ENCODE measurements around the gene DYNC1LI1. TPM values are rescaled to one million over a fixed set of nuclear protein-coding genes. Genes with fewer than 3 reads are reported as not detected.

The DYNC1LI1 gene
- total RNA-seq, 1 experiment from 2014 or later, result 42.8 TPM

DNA sequence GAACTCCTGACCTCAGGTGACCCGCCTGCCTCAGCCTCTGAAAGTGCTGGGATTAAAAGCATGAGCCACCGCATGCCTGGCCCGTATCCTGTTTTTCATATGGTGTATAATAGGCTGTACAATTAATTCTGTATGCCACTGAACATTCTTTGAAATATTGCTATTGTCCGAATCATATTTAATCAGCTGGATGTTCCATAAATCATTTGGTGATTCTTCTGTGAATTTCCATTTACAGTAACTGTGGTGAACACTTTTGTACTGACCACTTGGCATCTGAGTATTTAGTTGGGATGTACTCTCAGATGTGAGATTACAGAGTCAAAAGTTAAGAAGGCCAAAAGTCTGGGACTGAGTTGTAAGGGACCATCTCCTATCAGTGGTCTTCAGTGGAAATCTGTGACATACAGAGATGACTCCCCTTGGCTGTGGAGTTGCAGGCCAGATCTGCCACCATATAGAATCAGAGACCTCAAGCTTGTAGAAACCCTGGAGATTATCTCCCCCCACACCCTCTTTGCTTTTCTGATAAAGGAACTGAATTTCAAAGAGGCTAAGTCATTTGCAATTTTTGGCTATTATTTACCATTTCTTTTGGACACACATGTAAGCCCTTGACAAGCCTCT, 25.7 kb upstream of the DYNC1LI1 start:
- CTCF ChIA-PET, result no interaction called here
- H3K4me1 Mint-ChIP-seq, result peaks cover 38% of the 10 kb centered on the region
- no peak for DNase-seq (ENCODE audit: low spot score)
- H3K9me3 Mint-ChIP-seq, result no peaks in the 10 kb centered on the region
- ATAC-seq, result no peak
- no peak overlapping the region for H3K4me3 Mint-ChIP-seq
- TF ChIP-seq ZNF219 (CRISPR knock-in tag; IDR thresholded peaks at IDR 0.05; ENCODE audit: borderline replicate concordance) (no peak), ZNF416 (CRISPR knock-in tag; IDR thresholded peaks at IDR 0.05) (no peak), ATF1 (CRISPR knock-in tag; IDR thresholded peaks at IDR 0.05) (no peak), SP1 (CRISPR knock-in tag; conservative IDR thresholded peaks at IDR 0.05) (no peak), SMAD3 (CRISPR knock-in tag; IDR thresholded peaks at IDR 0.05; ENCODE audit: borderline replicate concordance) (no peak), ZNF263 (CRISPR knock-in tag; IDR thresholded peaks at IDR 0.05; ENCODE audit: low read depth) (no peak), FOXJ3 (CRISPR knock-in tag; IDR thresholded peaks at IDR 0.05; ENCODE audit: borderline replicate concordance) (no peak), CREB1 (CRISPR knock-in tag; IDR thresholded peaks at IDR 0.05) (no peak), ETV6 (CRISPR knock-in tag; IDR thresholded peaks at IDR 0.05) (no peak)
- TF ChIP-seq, protein P1, sequence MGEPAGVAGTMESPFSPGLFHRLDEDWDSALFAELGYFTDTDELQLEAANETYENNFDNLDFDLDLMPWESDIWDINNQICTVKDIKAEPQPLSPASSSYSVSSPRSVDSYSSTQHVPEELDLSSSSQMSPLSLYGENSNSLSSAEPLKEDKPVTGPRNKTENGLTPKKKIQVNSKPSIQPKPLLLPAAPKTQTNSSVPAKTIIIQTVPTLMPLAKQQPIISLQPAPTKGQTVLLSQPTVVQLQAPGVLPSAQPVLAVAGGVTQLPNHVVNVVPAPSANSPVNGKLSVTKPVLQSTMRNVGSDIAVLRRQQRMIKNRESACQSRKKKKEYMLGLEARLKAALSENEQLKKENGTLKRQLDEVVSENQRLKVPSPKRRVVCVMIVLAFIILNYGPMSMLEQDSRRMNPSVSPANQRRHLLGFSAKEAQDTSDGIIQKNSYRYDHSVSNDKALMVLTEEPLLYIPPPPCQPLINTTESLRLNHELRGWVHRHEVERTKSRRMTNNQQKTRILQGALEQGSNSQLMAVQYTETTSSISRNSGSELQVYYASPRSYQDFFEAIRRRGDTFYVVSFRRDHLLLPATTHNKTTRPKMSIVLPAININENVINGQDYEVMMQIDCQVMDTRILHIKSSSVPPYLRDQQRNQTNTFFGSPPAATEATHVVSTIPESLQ (CRISPR knock-in tag; IDR thresholded peaks at IDR 0.05), result no peak
- H3K27ac Mint-ChIP-seq, result no peak overlapping the region
- peaks cover 27% of the 10 kb centered on the region for H3K27me3 Mint-ChIP-seq (ENCODE audit: low read depth)
- POLR2A ChIA-PET, result no interaction called here
- no peaks in the 10 kb centered on the region for H3K36me3 Mint-ChIP-seq

DNA sequence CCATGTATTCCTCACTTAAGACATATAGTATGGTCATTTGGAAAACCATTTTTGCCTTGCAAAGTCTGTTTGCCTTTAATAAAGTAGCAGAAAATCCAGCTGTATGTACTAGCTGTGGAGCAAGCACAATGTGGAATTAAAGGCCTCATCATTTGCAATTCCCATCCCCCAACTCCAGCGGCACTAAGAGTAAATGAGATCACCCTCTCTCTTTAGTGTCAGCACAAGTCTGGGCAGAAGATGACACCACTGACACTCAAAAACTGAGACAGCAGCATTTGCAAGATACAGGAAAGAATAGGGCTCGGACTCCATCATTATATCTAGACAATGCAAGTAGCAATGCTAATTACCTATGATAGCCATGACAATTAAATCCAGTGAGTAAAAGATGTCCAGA, 24.7 kb upstream of the DYNC1LI1 start:
- Mint-ChIP-seq H3K9me3 (no peaks in the 10 kb centered on the region), H3K4me3 (no peak overlapping the region), H3K27me3 (ENCODE audit: low read depth) (peaks cover 38% of the 10 kb centered on the region), H3K27ac (no peak overlapping the region), H3K4me1 (peaks cover 43% of the 10 kb centered on the region), H3K36me3 (no peaks in the 10 kb centered on the region)
- DNase-seq (ENCODE audit: low spot score) (no peak), ATAC-seq (no peak)
- ChIA-PET POLR2A (no interaction called here), CTCF (no interaction called here)
- TF ChIP-seq ZNF138 (CRISPR knock-in tag; conservative IDR thresholded peaks at IDR 0.05), result no peak
- TF ChIP-seq, protein P2, sequence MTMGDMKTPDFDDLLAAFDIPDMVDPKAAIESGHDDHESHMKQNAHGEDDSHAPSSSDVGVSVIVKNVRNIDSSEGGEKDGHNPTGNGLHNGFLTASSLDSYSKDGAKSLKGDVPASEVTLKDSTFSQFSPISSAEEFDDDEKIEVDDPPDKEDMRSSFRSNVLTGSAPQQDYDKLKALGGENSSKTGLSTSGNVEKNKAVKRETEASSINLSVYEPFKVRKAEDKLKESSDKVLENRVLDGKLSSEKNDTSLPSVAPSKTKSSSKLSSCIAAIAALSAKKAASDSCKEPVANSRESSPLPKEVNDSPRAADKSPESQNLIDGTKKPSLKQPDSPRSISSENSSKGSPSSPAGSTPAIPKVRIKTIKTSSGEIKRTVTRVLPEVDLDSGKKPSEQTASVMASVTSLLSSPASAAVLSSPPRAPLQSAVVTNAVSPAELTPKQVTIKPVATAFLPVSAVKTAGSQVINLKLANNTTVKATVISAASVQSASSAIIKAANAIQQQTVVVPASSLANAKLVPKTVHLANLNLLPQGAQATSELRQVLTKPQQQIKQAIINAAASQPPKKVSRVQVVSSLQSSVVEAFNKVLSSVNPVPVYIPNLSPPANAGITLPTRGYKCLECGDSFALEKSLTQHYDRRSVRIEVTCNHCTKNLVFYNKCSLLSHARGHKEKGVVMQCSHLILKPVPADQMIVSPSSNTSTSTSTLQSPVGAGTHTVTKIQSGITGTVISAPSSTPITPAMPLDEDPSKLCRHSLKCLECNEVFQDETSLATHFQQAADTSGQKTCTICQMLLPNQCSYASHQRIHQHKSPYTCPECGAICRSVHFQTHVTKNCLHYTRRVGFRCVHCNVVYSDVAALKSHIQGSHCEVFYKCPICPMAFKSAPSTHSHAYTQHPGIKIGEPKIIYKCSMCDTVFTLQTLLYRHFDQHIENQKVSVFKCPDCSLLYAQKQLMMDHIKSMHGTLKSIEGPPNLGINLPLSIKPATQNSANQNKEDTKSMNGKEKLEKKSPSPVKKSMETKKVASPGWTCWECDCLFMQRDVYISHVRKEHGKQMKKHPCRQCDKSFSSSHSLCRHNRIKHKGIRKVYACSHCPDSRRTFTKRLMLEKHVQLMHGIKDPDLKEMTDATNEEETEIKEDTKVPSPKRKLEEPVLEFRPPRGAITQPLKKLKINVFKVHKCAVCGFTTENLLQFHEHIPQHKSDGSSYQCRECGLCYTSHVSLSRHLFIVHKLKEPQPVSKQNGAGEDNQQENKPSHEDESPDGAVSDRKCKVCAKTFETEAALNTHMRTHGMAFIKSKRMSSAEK (CRISPR knock-in tag; IDR thresholded peaks at IDR 0.05; ENCODE audit: borderline replicate concordance), result no peak
- TF ChIP-seq, protein P3, sequence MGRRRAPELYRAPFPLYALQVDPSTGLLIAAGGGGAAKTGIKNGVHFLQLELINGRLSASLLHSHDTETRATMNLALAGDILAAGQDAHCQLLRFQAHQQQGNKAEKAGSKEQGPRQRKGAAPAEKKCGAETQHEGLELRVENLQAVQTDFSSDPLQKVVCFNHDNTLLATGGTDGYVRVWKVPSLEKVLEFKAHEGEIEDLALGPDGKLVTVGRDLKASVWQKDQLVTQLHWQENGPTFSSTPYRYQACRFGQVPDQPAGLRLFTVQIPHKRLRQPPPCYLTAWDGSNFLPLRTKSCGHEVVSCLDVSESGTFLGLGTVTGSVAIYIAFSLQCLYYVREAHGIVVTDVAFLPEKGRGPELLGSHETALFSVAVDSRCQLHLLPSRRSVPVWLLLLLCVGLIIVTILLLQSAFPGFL (CRISPR knock-in tag; IDR thresholded peaks at IDR 0.05; ENCODE audit: borderline replicate concordance), result no peak
- no peak for TF ChIP-seq ETV6 (CRISPR knock-in tag; IDR thresholded peaks at IDR 0.05)
- TF ChIP-seq, protein P4, sequence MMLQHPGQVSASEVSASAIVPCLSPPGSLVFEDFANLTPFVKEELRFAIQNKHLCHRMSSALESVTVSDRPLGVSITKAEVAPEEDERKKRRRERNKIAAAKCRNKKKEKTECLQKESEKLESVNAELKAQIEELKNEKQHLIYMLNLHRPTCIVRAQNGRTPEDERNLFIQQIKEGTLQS (CRISPR knock-in tag; conservative IDR thresholded peaks at IDR 0.05), result no peak
- TF ChIP-seq NFATC4 (CRISPR knock-in tag; IDR thresholded peaks at IDR 0.05), result no peak
- TF ChIP-seq IRF2 (CRISPR knock-in tag; IDR thresholded peaks at IDR 0.05; ENCODE audit: borderline replicate concordance, low read depth), result no peak
- TF ChIP-seq, protein P5, sequence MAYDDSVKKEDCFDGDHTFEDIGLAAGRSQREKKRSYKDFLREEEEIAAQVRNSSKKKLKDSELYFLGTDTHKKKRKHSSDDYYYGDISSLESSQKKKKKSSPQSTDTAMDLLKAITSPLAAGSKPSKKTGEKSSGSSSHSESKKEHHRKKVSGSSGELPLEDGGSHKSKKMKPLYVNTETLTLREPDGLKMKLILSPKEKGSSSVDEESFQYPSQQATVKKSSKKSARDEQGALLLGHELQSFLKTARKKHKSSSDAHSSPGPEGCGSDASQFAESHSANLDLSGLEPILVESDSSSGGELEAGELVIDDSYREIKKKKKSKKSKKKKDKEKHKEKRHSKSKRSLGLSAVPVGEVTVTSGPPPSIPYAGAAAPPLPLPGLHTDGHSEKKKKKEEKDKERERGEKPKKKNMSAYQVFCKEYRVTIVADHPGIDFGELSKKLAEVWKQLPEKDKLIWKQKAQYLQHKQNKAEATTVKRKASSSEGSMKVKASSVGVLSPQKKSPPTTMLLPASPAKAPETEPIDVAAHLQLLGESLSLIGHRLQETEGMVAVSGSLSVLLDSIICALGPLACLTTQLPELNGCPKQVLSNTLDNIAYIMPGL (CRISPR knock-in tag; IDR thresholded peaks at IDR 0.05), result no peak
- TF ChIP-seq, protein P6, sequence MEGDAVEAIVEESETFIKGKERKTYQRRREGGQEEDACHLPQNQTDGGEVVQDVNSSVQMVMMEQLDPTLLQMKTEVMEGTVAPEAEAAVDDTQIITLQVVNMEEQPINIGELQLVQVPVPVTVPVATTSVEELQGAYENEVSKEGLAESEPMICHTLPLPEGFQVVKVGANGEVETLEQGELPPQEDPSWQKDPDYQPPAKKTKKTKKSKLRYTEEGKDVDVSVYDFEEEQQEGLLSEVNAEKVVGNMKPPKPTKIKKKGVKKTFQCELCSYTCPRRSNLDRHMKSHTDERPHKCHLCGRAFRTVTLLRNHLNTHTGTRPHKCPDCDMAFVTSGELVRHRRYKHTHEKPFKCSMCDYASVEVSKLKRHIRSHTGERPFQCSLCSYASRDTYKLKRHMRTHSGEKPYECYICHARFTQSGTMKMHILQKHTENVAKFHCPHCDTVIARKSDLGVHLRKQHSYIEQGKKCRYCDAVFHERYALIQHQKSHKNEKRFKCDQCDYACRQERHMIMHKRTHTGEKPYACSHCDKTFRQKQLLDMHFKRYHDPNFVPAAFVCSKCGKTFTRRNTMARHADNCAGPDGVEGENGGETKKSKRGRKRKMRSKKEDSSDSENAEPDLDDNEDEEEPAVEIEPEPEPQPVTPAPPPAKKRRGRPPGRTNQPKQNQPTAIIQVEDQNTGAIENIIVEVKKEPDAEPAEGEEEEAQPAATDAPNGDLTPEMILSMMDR (IDR thresholded peaks at IDR 0.05), result no peak
- TF ChIP-seq, protein P7, sequence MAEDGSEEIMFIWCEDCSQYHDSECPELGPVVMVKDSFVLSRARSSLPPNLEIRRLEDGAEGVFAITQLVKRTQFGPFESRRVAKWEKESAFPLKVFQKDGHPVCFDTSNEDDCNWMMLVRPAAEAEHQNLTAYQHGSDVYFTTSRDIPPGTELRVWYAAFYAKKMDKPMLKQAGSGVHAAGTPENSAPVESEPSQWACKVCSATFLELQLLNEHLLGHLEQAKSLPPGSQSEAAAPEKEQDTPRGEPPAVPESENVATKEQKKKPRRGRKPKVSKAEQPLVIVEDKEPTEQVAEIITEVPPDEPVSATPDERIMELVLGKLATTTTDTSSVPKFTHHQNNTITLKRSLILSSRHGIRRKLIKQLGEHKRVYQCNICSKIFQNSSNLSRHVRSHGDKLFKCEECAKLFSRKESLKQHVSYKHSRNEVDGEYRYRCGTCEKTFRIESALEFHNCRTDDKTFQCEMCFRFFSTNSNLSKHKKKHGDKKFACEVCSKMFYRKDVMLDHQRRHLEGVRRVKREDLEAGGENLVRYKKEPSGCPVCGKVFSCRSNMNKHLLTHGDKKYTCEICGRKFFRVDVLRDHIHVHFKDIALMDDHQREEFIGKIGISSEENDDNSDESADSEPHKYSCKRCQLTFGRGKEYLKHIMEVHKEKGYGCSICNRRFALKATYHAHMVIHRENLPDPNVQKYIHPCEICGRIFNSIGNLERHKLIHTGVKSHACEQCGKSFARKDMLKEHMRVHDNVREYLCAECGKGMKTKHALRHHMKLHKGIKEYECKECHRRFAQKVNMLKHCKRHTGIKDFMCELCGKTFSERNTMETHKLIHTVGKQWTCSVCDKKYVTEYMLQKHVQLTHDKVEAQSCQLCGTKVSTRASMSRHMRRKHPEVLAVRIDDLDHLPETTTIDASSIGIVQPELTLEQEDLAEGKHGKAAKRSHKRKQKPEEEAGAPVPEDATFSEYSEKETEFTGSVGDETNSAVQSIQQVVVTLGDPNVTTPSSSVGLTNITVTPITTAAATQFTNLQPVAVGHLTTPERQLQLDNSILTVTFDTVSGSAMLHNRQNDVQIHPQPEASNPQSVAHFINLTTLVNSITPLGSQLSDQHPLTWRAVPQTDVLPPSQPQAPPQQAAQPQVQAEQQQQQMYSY (CRISPR knock-in tag; IDR thresholded peaks at IDR 0.05), result no peak
- no peak for TF ChIP-seq JUN (CRISPR knock-in tag; IDR thresholded peaks at IDR 0.05)

Data from WTC11 (cell line).